ENCODE measurements around the gene MACROD2. TPM values are rescaled to one million over a fixed set of nuclear protein-coding genes. Genes with fewer than 3 reads are reported as not detected.

Gene MACROD2
- total and polyA plus RNA-seq, 4 donors: 0.66 to 10.5 (median 3.3) TPM

- Histone ChIP-seq H3K9me3 (ENCODE audit: control insufficient read depth in 4 of 4, low read length in 3 of 4) (no peaks in the 10 kb centered on the region), H3K27ac (ENCODE audit: low read depth in 1 of 2, low read length in 2 of 2) (no peak overlapping the region), H3K4me1 (ENCODE audit: control insufficient read depth in 4 of 4, insufficient read depth in 4 of 4, low read length in 3 of 4) (no peaks in the 10 kb centered on the region), H3K9ac (ENCODE audit: low read depth in 1 of 2, low read length in 2 of 2) (no peak overlapping the region), H3K27me3 (ENCODE audit: control insufficient read depth in 4 of 4, insufficient read depth in 4 of 4, low read length in 3 of 4) (no peaks in the 10 kb centered on the region), H3K36me3 (ENCODE audit: control insufficient read depth in 4 of 4, insufficient read depth in 3 of 4, low read depth in 1 of 4, low read length in 3 of 4) (no peaks in the 10 kb centered on the region), H3K4me3 (ENCODE audit: low read depth in 1 of 3, low read length in 3 of 3) (no peak overlapping the region)
- 88% methylated on average over 2 of the region's 2 CpGs for WGBS
- no peak for DNase-seq (ENCODE audit: low spot score)
- TF ChIP-seq YY1 (IDR thresholded peaks at IDR 0.05) (no peak), HNF4G (IDR thresholded peaks at IDR 0.05) (no peak), ZBTB33 (IDR thresholded peaks at IDR 0.05) (no peak), RXRA (IDR thresholded peaks at IDR 0.05) (no peak), ATF3 (IDR thresholded peaks at IDR 0.05) (no peak), HNF4A (conservative IDR thresholded peaks at IDR 0.05) (no peak), GABPA (IDR thresholded peaks at IDR 0.05 in 1 of 2, conservative IDR thresholded peaks at IDR 0.05 in 1 of 2) (no peak)
These were observed 1135.9 kb downstream of the MACROD2 start for GRCh38 chr20:15131176-15131575.

GRCh38 chr20:15138548-15139126 lies 1143.3 kb downstream of the MACROD2 start:
- Histone ChIP-seq H3K27me3 (ENCODE audit: control insufficient read depth in 4 of 4, insufficient read depth in 4 of 4, low read length in 3 of 4) (no peaks in the 10 kb centered on the region), H3K9ac (ENCODE audit: low read depth in 1 of 2, low read length in 2 of 2) (no peak overlapping the region), H3K9me3 (ENCODE audit: control insufficient read depth in 4 of 4, low read length in 3 of 4) (no peaks in the 10 kb centered on the region), H3K27ac (ENCODE audit: low read depth in 1 of 2, low read length in 2 of 2) (no peak overlapping the region), H3K4me1 (ENCODE audit: control insufficient read depth in 4 of 4, insufficient read depth in 4 of 4, low read length in 3 of 4) (peaks cover 3 to 14% (median 11%) of the 10 kb centered on the region in 4 donors), H3K36me3 (ENCODE audit: control insufficient read depth in 4 of 4, insufficient read depth in 3 of 4, low read depth in 1 of 4, low read length in 3 of 4) (no peaks in the 10 kb centered on the region), H3K4me3 (ENCODE audit: low read depth in 1 of 3, low read length in 3 of 3) (peak overlapping the region in 1 of 3 donors; percentile 16)
- TF ChIP-seq FOXA1 (IDR thresholded peaks at IDR 0.05) (no peak), MAX (IDR thresholded peaks at IDR 0.05) (no peak), CTCF (IDR thresholded peaks at IDR 0.05; ENCODE audit: low read depth, low read length, missing input control) (no peak), ZBTB33 (IDR thresholded peaks at IDR 0.05) (no peak), JUND (IDR thresholded peaks at IDR 0.05) (no peak), HNF4G (IDR thresholded peaks at IDR 0.05) (no peak), REST (IDR thresholded peaks at IDR 0.05) (no peak), TAF1 (conservative IDR thresholded peaks at IDR 0.05) (no peak), SP1 (IDR thresholded peaks at IDR 0.05) (peak; percentile 26), ATF3 (IDR thresholded peaks at IDR 0.05) (no peak), FOXA2 (IDR thresholded peaks at IDR 0.05) (no peak), RXRA (IDR thresholded peaks at IDR 0.05) (peak; percentile 17 to 57), RAD21 (IDR thresholded peaks at IDR 0.05) (peak in 1 of 2 donors; percentile 12), NR2F2 (IDR thresholded peaks at IDR 0.05) (no peak), YY1 (IDR thresholded peaks at IDR 0.05) (peak; percentile 28), HNF4A (conservative IDR thresholded peaks at IDR 0.05) (peak in 1 of 2 donors; percentile 28), GABPA (IDR thresholded peaks at IDR 0.05 in 1 of 2, conservative IDR thresholded peaks at IDR 0.05 in 1 of 2) (no peak), EGR1 (IDR thresholded peaks at IDR 0.05; ENCODE audit: low read depth in 2 of 2) (no peak)
- 37% methylated on average over 4 of the region's 4 CpGs for WGBS
- no peak for DNase-seq (ENCODE audit: low spot score)

Measured in liver (tissue), 9 donors.